Ishikawa (cell line): ENCODE measurements around the gene RWDD2A.

Experiments used
- CEBPB ChIP-seq: IDR thresholded peaks from 2 replicates; pipeline ENCODE4 v1.6.1; 2012
- EGR1 ChIP-seq: IDR thresholded peaks from 2 replicates; pipeline ENCODE4 v1.6.1; 2012
- EP300 ChIP-seq: IDR thresholded peaks from 2 replicates; pipeline ENCODE4 v1.6.1; 2012; ENCODE audit warnings: borderline replicate concordance
- NFIC ChIP-seq: IDR thresholded peaks from 2 replicates; pipeline ENCODE4 v1.6.1; 2012
- RAD21 ChIP-seq: IDR thresholded peaks from 2 replicates; pipeline ENCODE4 v1.6.1; 2012; ENCODE audit warnings: low read depth
- TEAD4 ChIP-seq: IDR thresholded peaks from 2 replicates; pipeline ENCODE4 v1.6.1; 2012
- YY1 ChIP-seq: IDR thresholded peaks from 2 replicates; pipeline ENCODE4 v1.6.1; 2012; ENCODE audit warnings: low read depth
- ZBTB7A ChIP-seq: IDR thresholded peaks from 2 replicates; pipeline ENCODE4 v1.6.1; 2012; ENCODE audit warnings: low read depth
- TF ChIP-seq, protein P1 (sequence below): IDR thresholded peaks from 2 replicates; pipeline ENCODE4 v1.6.1; 2012; ENCODE audit warnings: low read depth, mild to moderate bottlenecking
- TF ChIP-seq, protein P2 (sequence below): IDR thresholded peaks from 2 replicates; pipeline ENCODE4 v1.6.1; 2012
- TF ChIP-seq, protein P3 (sequence below): IDR thresholded peaks from 2 replicates; pipeline ENCODE4 v1.6.1; 2012

DNA sequence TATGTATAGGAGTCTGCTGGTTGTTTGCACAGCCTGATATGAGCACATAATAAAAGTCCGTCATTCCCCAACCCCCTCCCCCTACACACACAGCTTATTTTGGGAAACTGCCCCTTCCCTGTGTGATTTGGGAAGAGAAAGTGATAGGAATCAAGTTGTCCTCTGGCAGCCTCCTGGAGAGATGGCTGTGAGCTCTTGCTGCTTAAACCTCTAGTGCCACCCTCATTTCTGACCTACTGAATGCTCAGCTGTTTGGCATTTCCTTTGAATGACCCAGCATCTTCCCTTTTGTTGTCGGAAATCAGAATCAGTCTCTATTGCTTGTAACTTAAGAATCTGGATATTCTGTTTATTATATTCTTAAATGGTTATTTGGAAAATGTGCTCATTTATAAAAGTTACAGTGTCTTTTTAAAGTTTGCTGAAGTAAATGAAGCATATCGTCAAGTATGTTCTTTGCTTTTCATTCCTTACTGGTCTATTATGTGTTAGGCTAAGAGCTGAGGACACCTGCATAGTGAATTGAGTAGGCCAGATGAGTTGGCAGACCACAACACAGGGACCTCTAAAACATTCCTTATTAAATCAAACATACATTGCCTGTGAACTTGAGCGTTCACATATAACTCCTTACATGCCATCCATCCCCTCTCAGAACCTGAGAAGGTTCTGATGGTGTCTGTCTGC lies 5.5 kb downstream of the RWDD2A start:
- TF ChIP-seq, protein P1, sequence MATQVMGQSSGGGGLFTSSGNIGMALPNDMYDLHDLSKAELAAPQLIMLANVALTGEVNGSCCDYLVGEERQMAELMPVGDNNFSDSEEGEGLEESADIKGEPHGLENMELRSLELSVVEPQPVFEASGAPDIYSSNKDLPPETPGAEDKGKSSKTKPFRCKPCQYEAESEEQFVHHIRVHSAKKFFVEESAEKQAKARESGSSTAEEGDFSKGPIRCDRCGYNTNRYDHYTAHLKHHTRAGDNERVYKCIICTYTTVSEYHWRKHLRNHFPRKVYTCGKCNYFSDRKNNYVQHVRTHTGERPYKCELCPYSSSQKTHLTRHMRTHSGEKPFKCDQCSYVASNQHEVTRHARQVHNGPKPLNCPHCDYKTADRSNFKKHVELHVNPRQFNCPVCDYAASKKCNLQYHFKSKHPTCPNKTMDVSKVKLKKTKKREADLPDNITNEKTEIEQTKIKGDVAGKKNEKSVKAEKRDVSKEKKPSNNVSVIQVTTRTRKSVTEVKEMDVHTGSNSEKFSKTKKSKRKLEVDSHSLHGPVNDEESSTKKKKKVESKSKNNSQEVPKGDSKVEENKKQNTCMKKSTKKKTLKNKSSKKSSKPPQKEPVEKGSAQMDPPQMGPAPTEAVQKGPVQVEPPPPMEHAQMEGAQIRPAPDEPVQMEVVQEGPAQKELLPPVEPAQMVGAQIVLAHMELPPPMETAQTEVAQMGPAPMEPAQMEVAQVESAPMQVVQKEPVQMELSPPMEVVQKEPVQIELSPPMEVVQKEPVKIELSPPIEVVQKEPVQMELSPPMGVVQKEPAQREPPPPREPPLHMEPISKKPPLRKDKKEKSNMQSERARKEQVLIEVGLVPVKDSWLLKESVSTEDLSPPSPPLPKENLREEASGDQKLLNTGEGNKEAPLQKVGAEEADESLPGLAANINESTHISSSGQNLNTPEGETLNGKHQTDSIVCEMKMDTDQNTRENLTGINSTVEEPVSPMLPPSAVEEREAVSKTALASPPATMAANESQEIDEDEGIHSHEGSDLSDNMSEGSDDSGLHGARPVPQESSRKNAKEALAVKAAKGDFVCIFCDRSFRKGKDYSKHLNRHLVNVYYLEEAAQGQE: no peak
- TF ChIP-seq EP300 (no peak), EGR1 (no peak), NFIC (no peak), ZBTB7A (no peak), YY1 (no peak), RAD21 (no peak), CEBPB (no peak), TEAD4 (no peak)
- TF ChIP-seq, protein P2, sequence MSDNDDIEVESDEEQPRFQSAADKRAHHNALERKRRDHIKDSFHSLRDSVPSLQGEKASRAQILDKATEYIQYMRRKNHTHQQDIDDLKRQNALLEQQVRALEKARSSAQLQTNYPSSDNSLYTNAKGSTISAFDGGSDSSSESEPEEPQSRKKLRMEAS: no peak
- TF ChIP-seq, protein P3, sequence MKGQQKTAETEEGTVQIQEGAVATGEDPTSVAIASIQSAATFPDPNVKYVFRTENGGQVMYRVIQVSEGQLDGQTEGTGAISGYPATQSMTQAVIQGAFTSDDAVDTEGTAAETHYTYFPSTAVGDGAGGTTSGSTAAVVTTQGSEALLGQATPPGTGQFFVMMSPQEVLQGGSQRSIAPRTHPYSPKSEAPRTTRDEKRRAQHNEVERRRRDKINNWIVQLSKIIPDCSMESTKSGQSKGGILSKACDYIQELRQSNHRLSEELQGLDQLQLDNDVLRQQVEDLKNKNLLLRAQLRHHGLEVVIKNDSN: no peak
